Measurements from ENCODE around the gene DENR.
"Not testable (repeated sequence)": the region's sequence is repeated elsewhere in the genome, so short reads cannot be mapped to it uniquely, and the experiment has no call there.

Gene DENR

GRCh38 chr12:122752464-122753318 is at the start of gene DENR:
Gene DENR, plus strand, starts transcription at chr12:122752824. Its CDS starts 878 bp downstream, at chr12:122753702.
- peak; percentile 99 for DNase-seq (ENCODE audit: low spot score)

DNA sequence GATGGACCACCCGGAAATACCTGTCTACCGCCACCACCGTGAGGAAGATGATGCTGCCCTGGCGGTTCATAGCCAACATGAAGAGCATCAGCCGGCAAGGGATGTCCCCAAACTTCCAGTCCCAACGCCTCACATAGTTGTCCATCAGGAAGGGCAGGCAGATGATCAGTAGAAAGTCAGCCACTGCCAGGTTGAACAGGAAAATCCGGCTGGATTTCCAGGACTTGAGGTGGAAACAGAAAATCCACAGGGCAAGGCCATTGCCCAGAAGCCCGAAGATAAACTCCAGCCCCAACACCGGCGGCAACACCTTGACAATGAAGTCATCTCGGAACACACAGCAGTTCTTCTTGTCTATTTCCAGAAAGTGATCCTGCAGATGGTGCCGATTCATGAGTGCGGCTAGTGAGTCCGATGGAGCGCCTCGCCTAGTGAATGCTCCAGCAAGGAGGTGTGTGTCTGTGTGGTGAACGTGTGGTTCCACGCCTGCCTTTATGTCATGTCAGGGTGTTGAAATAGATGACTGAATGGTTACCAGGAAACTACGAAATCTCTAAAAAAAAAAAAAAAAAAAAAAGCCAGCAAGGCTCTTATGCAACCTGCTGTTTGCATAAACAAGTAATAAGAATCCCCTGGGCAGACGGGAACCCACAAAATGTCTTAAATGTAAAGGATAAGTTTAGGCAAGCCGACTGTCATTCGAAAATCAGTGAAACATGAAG is 49.6 kb upstream of the DENR start, which contains the start of gene HCAR2:
HCAR2 (minus strand) TSS at position 468 of the 722 bp plus-strand sequence; CDS start at position 394, 74 bp downstream.
- DNase-seq (ENCODE audit: low spot score) = not testable (repeated sequence)

- DNase-seq (ENCODE audit: low spot score) = not testable (repeated sequence)
These were observed 48.8 kb upstream of the DENR start for GRCh38 chr12:122703841-122704240.

DNA sequence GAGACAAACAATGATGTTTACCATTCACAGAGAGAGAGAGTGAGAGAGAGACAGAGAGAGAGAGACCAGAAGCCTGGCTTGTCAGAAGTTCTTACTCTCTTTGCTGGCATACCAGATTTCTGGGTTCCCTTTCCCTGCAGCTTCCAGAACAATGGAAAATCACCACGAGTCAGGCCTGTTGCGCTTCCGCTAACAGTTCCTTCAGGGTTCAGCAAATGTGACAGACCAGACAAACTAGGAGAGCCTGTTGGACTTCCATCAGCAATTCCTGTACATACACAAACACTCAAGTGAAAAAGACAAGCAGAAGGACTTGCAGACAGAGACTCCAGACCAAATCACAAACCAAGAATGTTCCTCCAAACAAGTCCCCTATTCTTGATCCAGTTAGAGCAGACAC is 43.3 kb upstream of the DENR start:
- not testable (repeated sequence) for DNase-seq (ENCODE audit: low spot score)

DNA sequence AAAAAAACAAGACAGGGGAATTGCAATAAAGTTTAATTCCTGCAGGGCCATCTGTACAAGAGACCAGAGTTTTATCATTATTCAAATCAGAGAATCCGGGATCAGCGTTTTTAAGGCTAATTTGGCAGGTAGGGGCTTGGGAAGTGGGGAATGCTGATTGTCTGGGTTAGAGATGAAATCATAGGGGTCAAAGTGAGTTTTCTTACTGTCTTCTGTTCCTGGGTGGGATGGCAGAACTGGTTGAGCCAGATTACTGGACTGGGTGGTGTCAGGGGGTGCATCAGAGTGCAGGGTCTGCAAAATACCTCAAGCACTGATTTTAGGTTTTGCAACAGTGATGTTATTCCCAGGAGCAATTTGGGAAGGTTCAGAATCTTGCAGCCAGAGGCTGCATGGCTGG is 42.3 kb upstream of the DENR start:
- not testable (repeated sequence) for DNase-seq (ENCODE audit: low spot score)

DNA sequence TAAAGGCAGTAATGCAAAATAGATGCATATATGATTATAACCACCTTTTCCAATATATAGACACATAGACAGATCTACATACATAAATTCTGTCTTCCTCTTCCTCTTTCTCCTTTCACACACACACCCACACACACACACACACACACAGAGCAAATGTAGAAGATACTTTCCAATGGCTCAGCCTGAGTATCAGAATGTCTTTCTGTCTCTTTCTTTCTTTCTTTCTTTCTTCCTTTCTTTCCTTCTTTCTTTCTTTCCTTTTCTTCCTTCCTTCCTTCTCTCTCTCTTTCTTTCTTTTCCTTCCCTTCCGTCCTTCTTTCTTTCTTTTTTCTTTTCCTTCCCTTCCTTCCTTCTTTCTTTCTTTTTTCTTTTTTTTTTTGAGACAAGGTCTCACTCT is 41.4 kb upstream of the DENR start:
- not testable (repeated sequence) for DNase-seq (ENCODE audit: low spot score)

DNA sequence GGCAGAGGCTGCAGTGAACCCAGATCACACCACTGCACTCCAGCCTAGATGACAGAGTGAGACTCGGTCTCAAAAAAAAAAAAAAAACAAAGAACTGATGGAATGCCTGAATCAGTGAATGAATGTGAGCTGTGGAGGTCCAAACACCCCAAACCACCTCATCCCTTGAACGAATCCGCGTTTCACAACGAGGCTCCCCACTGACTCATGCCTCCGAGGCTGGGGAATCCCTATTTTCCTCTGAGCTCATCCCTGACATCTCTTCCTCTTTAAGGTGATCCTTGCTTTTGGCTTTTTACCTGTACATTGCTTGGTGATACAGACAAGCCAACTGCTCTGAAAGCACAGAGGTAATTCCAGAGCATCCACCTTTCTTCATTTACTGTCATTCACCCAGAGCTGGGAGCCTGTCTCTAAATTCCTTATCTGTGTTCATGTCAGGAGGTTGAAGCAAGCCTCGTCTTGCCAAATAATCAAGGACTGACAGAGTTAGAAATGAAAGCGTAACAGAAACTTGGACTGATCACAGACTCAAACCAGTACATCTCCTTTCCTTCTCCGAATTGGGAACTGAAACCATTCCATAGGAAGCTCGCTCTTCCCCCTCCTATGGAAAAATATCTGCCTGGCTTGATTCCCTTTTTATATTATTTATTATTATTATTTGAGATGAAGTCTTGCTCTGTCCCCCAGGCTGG is 39.0 kb upstream of the DENR start:
- DNase-seq (ENCODE audit: low spot score) = not testable (repeated sequence)

- DNase-seq (ENCODE audit: low spot score) = not testable (repeated sequence)
These were observed 37.4 kb upstream of the DENR start for GRCh38 chr12:122715211-122715610.

DNA sequence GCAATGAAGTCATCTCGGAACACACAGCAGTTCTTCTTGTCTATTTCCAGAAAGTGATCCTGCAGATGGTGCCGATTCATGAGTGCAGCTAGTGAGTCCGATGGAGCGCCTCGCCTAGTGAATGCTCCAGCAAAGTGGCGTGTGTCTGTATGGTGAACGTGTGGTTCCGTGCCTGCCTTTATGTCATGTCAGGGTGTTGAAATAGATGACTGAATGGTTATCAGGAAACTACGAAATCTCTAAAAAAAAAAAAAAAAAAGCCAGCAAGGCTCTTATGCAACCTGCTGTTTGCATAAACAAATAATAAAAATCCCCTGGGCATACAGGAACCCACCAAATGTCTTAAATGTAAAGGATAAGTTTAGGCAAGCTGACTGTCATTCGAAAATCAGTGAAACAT is 36.0 kb upstream of the DENR start, which contains the start of gene HCAR3:
HCAR3 (minus strand) TSS at position 154 of the 400 bp plus-strand sequence; CDS start at position 80, 74 bp downstream.
- not testable (repeated sequence) for DNase-seq (ENCODE audit: low spot score)

DNA sequence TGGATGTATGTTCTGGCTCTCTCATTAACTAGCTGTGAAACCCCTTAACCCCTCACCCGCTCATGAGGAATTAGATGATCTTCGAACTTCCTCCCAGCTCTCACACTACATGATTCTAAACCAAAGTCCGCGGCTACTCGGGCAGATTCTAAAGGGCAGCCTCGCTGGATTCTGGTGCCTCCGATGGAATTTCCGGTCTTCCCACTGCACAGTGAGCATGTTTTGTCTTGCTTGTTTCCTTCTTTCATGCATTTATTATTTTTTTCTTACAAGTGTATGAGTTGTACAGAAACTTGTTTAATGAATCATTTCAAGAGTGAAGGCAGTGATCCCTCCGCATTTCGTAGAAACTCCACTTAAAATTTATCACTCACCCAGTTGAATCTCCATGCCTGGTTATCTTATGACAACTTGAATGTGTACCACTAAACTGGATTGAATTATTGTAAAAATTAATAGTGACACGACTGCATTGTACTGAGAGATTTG is 31.5 kb upstream of the DENR start:
- no peak for DNase-seq (ENCODE audit: low spot score)

DNA sequence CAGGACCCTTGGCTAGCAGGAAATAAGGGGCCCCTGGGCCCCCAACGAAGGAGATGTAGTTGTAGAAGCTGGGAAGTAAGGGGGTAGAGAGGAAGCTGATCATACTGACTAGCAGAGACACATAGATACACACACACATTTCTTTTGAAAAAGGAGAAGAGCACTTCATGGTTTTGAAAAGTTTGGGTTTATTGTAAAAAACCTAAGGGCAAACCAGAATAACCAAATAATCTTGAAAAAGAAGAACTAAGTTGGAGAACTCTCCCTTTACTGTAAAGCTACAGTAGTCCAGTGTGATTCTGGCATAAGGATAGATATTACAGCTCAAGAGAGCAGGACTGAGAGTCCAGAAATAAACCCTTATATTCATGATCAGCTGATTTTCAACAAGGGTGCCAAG is 30.2 kb upstream of the DENR start:
- DNase-seq (ENCODE audit: low spot score) = no peak

DNA sequence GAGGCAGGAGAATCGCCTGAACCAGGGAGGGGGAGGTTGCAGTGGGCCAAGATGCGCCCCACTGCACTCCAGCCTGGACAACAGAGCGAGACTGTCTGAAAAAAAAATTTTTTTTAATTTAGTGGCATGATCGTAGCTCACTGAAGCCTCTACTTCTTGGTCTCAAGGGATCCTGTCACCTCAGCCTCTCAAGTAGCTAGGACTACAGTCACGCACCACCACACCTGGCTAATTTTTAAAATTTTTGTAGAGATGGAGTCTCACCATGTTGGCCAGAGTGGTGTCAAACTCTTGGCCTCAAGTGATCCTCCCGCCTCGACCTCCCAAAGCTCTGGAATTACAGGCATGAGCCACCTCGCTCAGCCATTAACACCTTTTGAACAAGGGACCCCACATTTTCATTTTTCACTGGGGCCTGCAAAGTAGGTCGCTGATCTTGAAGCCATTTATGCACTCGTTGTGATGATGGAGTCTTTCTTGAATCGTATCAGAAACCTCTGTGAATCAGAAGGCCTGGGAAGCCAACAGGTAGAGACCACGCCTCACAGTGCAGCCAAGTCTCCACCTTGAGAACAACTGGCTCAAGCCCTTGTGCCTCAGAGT is 27.9 kb upstream of the DENR start:
- DNase-seq (ENCODE audit: low spot score) = no peak

GRCh38 chr12:122725452-122726079 is 27.1 kb upstream of the DENR start:
- DNase-seq (ENCODE audit: low spot score) = no peak

- peak; percentile 51 for DNase-seq (ENCODE audit: low spot score)
These were observed 26.5 kb upstream of the DENR start for GRCh38 chr12:122726080-122726558.

- no peak for DNase-seq (ENCODE audit: low spot score)
These were observed 22.9 kb upstream of the DENR start for GRCh38 chr12:122729583-122730214.

GRCh38 chr12:122730215-122731014 is 22.2 kb upstream of the DENR start, which contains the start of gene HCAR1:
Gene HCAR1, minus strand, starts transcription at chr12:122730844. Its CDS starts 505 bp downstream, at chr12:122730339.
- DNase-seq (ENCODE audit: low spot score) = no peak

GRCh38 chr12:122732170-122732569 is 20.5 kb upstream of the DENR start:
- DNase-seq (ENCODE audit: low spot score) = no peak

- DNase-seq (ENCODE audit: low spot score) = no peak
These were observed 20.0 kb upstream of the DENR start for GRCh38 chr12:122732611-122733010.

DNA sequence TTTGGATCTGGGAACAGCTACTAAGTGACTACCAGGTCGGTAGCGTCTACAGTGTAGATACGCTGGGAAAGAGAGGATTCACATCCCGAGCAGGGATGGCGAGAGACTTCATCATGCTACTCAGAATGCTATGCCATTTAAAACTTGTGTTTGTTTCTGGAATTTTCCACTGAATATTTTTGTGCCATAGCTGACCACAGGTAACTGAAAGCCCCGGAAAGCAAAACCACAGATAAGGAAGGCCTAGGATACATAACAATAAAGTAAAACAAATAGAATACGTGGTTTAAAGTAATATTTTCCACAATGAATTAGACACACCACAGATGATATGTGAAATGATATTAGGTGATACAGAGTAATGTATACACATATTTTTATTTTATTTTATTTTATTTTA is 14.1 kb upstream of the DENR start:
- no peak for DNase-seq (ENCODE audit: low spot score)

- no peak for DNase-seq (ENCODE audit: low spot score)
These were observed 12.3 kb upstream of the DENR start for GRCh38 chr12:122740351-122740750.

Measured in CD4-positive, alpha-beta T cell treated with Interleukin-2 at 100 ng/mL for 4 hours (primary cell).